Measurements from ENCODE around the gene TENM4. TPM values are rescaled to one million over a fixed set of nuclear protein-coding genes. Genes with fewer than 3 reads are reported as not detected.

TENM4 gene
- total and polyA plus RNA-seq, 10 of the 15 experiments (the other 5 are each of a cell fraction or from before 2014, with no cell fraction given) = 0.03 to 0.12 (median 0.06) TPM; not detected in 7

GRCh38 chr11:78933350-78933749, 507.5 kb downstream of the TENM4 start:
- ATAC-seq (no peak), FAIRE-seq (no peak), DNase-seq (ENCODE audit: low read depth, low spot score) (no peak)
- Histone ChIP-seq H3K4me3 (no peak overlapping the region), H3K4me1 (ENCODE audit: control insufficient read depth, insufficient read depth, low read length) (no peaks in the 10 kb centered on the region), H3K9ac (ENCODE audit: control insufficient read depth, insufficient read depth, low read length) (no peak overlapping the region), H2AFZ (ENCODE audit: control insufficient read depth, low read depth, low read length) (no peak overlapping the region), H3K9me3 (replicated peaks; ENCODE audit: control insufficient read depth, insufficient read depth, low read length) (no peaks in the 10 kb centered on the region), H3K79me2 (ENCODE audit: control insufficient read depth, insufficient read depth, low read length) (no peaks in the 10 kb centered on the region), H4K20me1 (ENCODE audit: control insufficient read depth, insufficient read depth) (no peaks in the 10 kb centered on the region), H3K4me2 (ENCODE audit: control insufficient read depth, insufficient read depth) (no peak overlapping the region), H3K27me3 (replicated peaks in 1 of 2; ENCODE audit: control insufficient read depth in 2 of 2, insufficient read depth in 2 of 2, low read length in 1 of 2) (peaks cover 0 to 2% of the 10 kb centered on the region in 2 experiments; a peak in 3 of 4 replicates), H3K27ac (ENCODE audit: control insufficient read depth, insufficient read depth) (no peak overlapping the region), H3K36me3 (ENCODE audit: control insufficient read depth in 2 of 2, insufficient read depth in 2 of 2, low read length in 1 of 2) (no peaks in the 10 kb centered on the region)
- intact Hi-C loops (cut with micrococcal nuclease; ENCODE audit: unreplicated experiment) = no loop called here
- ChIA-PET POLR2A (no interaction called here), RAD21 (ENCODE audit: unreplicated experiment) (no interaction called here), CTCF (no interaction called here), SMC1A (ENCODE audit: uncharacterized antibody, unreplicated experiment) (interaction anchor here (1.5 kb wide), 1 partner anchor 20 kb away, joined by 3 read pairs; no protein-coding TSS in a partner anchor)
- TF ChIP-seq NBN (IDR thresholded peaks at IDR 0.05) (no peak), USF2 (IDR thresholded peaks at IDR 0.05; ENCODE audit: borderline replicate concordance, low read depth, low read length) (no peak), RELA (IDR thresholded peaks at IDR 0.05; ENCODE audit: borderline replicate concordance, partially characterized antibody) (no peak)
- BruUV-seq (replicated peaks) = no TSS peak
- in situ Hi-C loops (cut with MboI) = no loop called here
- 1% methylated on average over 5 of the region's 5 CpGs for WGBS (ENCODE audit: insufficient coverage, insufficient replicate concordance, low lambda C conversion rate, missing lambda C conversion rate)

GRCh38 chr11:78932757-78933156, 508.1 kb downstream of the TENM4 start:
- ATAC-seq (no peak), FAIRE-seq (no peak), DNase-seq (ENCODE audit: low read depth, low spot score) (no peak)
- Histone ChIP-seq H3K9me3 (replicated peaks; ENCODE audit: control insufficient read depth, insufficient read depth, low read length) (no peaks in the 10 kb centered on the region), H3K27ac (ENCODE audit: control insufficient read depth, insufficient read depth) (no peak overlapping the region), H3K36me3 (ENCODE audit: control insufficient read depth in 2 of 2, insufficient read depth in 2 of 2, low read length in 1 of 2) (no peaks in the 10 kb centered on the region), H3K4me1 (ENCODE audit: control insufficient read depth, insufficient read depth, low read length) (no peaks in the 10 kb centered on the region), H2AFZ (ENCODE audit: control insufficient read depth, low read depth, low read length) (no peak overlapping the region), H3K4me3 (no peak overlapping the region), H3K79me2 (ENCODE audit: control insufficient read depth, insufficient read depth, low read length) (no peaks in the 10 kb centered on the region), H3K4me2 (ENCODE audit: control insufficient read depth, insufficient read depth) (no peak overlapping the region), H3K27me3 (replicated peaks in 1 of 2; ENCODE audit: control insufficient read depth in 2 of 2, insufficient read depth in 2 of 2, low read length in 1 of 2) (peaks cover 0 to 2% of the 10 kb centered on the region in 2 experiments; a peak in 3 of 4 replicates), H3K9ac (ENCODE audit: control insufficient read depth, insufficient read depth, low read length) (no peak overlapping the region), H4K20me1 (ENCODE audit: control insufficient read depth, insufficient read depth) (no peaks in the 10 kb centered on the region)
- 56% methylated on average over 11 of the region's 11 CpGs for WGBS (ENCODE audit: insufficient coverage, insufficient replicate concordance, low lambda C conversion rate, missing lambda C conversion rate)
- ChIA-PET SMC1A (ENCODE audit: uncharacterized antibody, unreplicated experiment) (interaction anchor here (1.5 kb wide), 1 partner anchor 20 kb away, joined by 3 read pairs; no protein-coding TSS in a partner anchor), RAD21 (ENCODE audit: unreplicated experiment) (no interaction called here), CTCF (no interaction called here), POLR2A (no interaction called here)
- intact Hi-C loops (cut with micrococcal nuclease; ENCODE audit: unreplicated experiment) (no loop called here), in situ Hi-C loops (cut with MboI) (no loop called here)
- BruUV-seq (replicated peaks) = no TSS peak
- TF ChIP-seq NFYB (IDR thresholded peaks at IDR 0.05; ENCODE audit: insufficient read depth, low read depth, low read length) (no peak), KLF5 (IDR thresholded peaks at IDR 0.05; ENCODE audit: partially characterized antibody) (no peak), RFX5 (IDR thresholded peaks at IDR 0.05; ENCODE audit: low read depth, low read length) (no peak), BCLAF1 (IDR thresholded peaks at IDR 0.05) (no peak), PBX3 (IDR thresholded peaks at IDR 0.05; ENCODE audit: insufficient replicate concordance, low read depth, low read length) (no peak), RAD51 (IDR thresholded peaks at IDR 0.05) (no peak), BCL11A (IDR thresholded peaks at IDR 0.05; ENCODE audit: low read depth, low read length) (no peak)
